HG03066 (cell line): ENCODE data around the gene LARP1B.
"Not testable (repeated sequence)": the region's sequence is repeated elsewhere in the genome, so short reads cannot be mapped to it uniquely, and the experiment has no call there.

Experiments
- ATAC-seq: cut with Tn5 transposase; IDR thresholded peaks from one replicate; pipeline ENCODE4 v1.9.1; 2021; ENCODE audit warnings: low read depth; ENCODE audit not compliant: unreplicated experiment

The LARP1B gene

GRCh38 chr4:128220286-128221235 lies 159.4 kb downstream of the LARP1B start:
- ATAC-seq, result no peak

- no peak for ATAC-seq
Measured at GRCh38 chr4:128221586-128221985, 160.5 kb downstream of the LARP1B start.

- ATAC-seq, result no peak
Measured at GRCh38 chr4:128225148-128225547, 164.0 kb downstream of the LARP1B start.

- ATAC-seq, result no peak
Measured at GRCh38 chr4:128227991-128228571, 167.0 kb downstream of the LARP1B start.

- no peak for ATAC-seq
Measured at GRCh38 chr4:128228845-128229795, 168.0 kb downstream of the LARP1B start.

GRCh38 chr4:128232719-128233118 lies 171.6 kb downstream of the LARP1B start:
- no peak for ATAC-seq

GRCh38 chr4:128234836-128235235 lies 173.7 kb downstream of the LARP1B start:
- no peak for ATAC-seq

GRCh38 chr4:128241019-128241418 lies 179.9 kb downstream of the LARP1B start:
- ATAC-seq, result no peak

GRCh38 chr4:128241425-128241913 lies 180.4 kb downstream of the LARP1B start:
- ATAC-seq, result no peak

GRCh38 chr4:128241981-128242380 lies 180.9 kb downstream of the LARP1B start:
- no peak for ATAC-seq

- no peak for ATAC-seq
Measured at GRCh38 chr4:128242601-128243000, 181.5 kb downstream of the LARP1B start.

GRCh38 chr4:128244379-128244778 lies 183.3 kb downstream of the LARP1B start:
- ATAC-seq, result no peak

- not testable (repeated sequence) for ATAC-seq
Measured at GRCh38 chr4:128245391-128245790, 184.3 kb downstream of the LARP1B start.

- ATAC-seq, result no peak
Measured at GRCh38 chr4:128247906-128248305, 186.8 kb downstream of the LARP1B start.

- no peak for ATAC-seq
Measured at GRCh38 chr4:128249787-128250668, 188.9 kb downstream of the LARP1B start.

GRCh38 chr4:128255906-128256305 lies 194.8 kb downstream of the LARP1B start:
- ATAC-seq, result no peak

GRCh38 chr4:128256539-128256938 lies 195.4 kb downstream of the LARP1B start:
- ATAC-seq, result no peak

- not testable (repeated sequence) for ATAC-seq
Measured at GRCh38 chr4:128258166-128258565, 197.1 kb downstream of the LARP1B start.

GRCh38 chr4:128259889-128260288 lies 198.8 kb downstream of the LARP1B start:
- not testable (repeated sequence) for ATAC-seq
